Measurements from ENCODE around the gene NUAK1.
"Not testable (repeated sequence)": the region's sequence is repeated elsewhere in the genome, so short reads cannot be mapped to it uniquely, and the experiment has no call there.

NUAK1 gene

GRCh38 chr12:106032623-106032925 lies 106.2 kb downstream of the NUAK1 start:
- Mint-ChIP-seq H3K4me1 (ENCODE audit: low read depth) (no peaks in the 10 kb centered on the region), H3K27ac (no peak overlapping the region), H3K9me3 (no peaks in the 10 kb centered on the region), H3K4me3 (no peak overlapping the region), H3K36me3 (ENCODE audit: low read depth) (no peaks in the 10 kb centered on the region), H3K27me3 (peaks cover 3% of the 10 kb centered on the region)
- intact Hi-C loops (cut with micrococcal nuclease), result no loop called here

- Mint-ChIP-seq H3K4me1 (ENCODE audit: low read depth) (no peaks in the 10 kb centered on the region), H3K27ac (no peak overlapping the region), H3K4me3 (no peak overlapping the region), H3K27me3 (peaks cover 3% of the 10 kb centered on the region), H3K36me3 (ENCODE audit: low read depth) (no peaks in the 10 kb centered on the region), H3K9me3 (no peaks in the 10 kb centered on the region)
- intact Hi-C loops (cut with micrococcal nuclease), result no loop called here
Measured at GRCh38 chr12:106031761-106032622, 106.8 kb downstream of the NUAK1 start.

- Mint-ChIP-seq H3K36me3 (ENCODE audit: low read depth) (no peaks in the 10 kb centered on the region), H3K4me3 (no peak overlapping the region), H3K4me1 (ENCODE audit: low read depth) (no peaks in the 10 kb centered on the region), H3K27ac (no peak overlapping the region), H3K27me3 (peaks cover 3% of the 10 kb centered on the region), H3K9me3 (no peaks in the 10 kb centered on the region)
- intact Hi-C loops (cut with micrococcal nuclease), result no loop called here
Measured at GRCh38 chr12:106030210-106031071, 108.3 kb downstream of the NUAK1 start.

- Mint-ChIP-seq H3K27me3 (peaks cover 3% of the 10 kb centered on the region), H3K4me3 (no peak overlapping the region), H3K9me3 (no peaks in the 10 kb centered on the region), H3K36me3 (ENCODE audit: low read depth) (no peaks in the 10 kb centered on the region), H3K27ac (no peak overlapping the region), H3K4me1 (ENCODE audit: low read depth) (no peaks in the 10 kb centered on the region)
- intact Hi-C loops (cut with micrococcal nuclease), result no loop called here
Measured at GRCh38 chr12:106029532-106029931, 109.2 kb downstream of the NUAK1 start.

GRCh38 chr12:106027911-106028310 lies 110.8 kb downstream of the NUAK1 start:
- H3K9me3 Mint-ChIP-seq, result no peaks in the 10 kb centered on the region

GRCh38 chr12:106027286-106027685 lies 111.5 kb downstream of the NUAK1 start:
- H3K4me1 Mint-ChIP-seq (ENCODE audit: low read depth), result no peaks in the 10 kb centered on the region
- no peaks in the 10 kb centered on the region for H3K27me3 Mint-ChIP-seq
- intact Hi-C loops (cut with micrococcal nuclease), result no loop called here
- H3K27ac Mint-ChIP-seq, result no peak overlapping the region
- no peaks in the 10 kb centered on the region for H3K9me3 Mint-ChIP-seq
- no peak overlapping the region for H3K4me3 Mint-ChIP-seq
- H3K36me3 Mint-ChIP-seq (ENCODE audit: low read depth), result no peaks in the 10 kb centered on the region

More at GRCh38 chr12:106027911-106028310, 110.8 kb downstream of the NUAK1 start:
- Mint-ChIP-seq H3K4me1 (ENCODE audit: low read depth) (no peaks in the 10 kb centered on the region), H3K4me3 (no peak overlapping the region), H3K36me3 (ENCODE audit: low read depth) (no peaks in the 10 kb centered on the region), H3K27me3 (peaks cover under 1% of the 10 kb centered on the region), H3K27ac (no peak overlapping the region)
- intact Hi-C loops (cut with micrococcal nuclease), result no loop called here

- Mint-ChIP-seq H3K27me3 (peaks cover 2% of the 10 kb centered on the region), H3K4me1 (ENCODE audit: low read depth) (no peaks in the 10 kb centered on the region), H3K4me3 (no peak overlapping the region), H3K36me3 (ENCODE audit: low read depth) (no peaks in the 10 kb centered on the region), H3K27ac (no peak overlapping the region), H3K9me3 (peaks cover 4% of the 10 kb centered on the region)
- intact Hi-C loops (cut with micrococcal nuclease), result no loop called here
Measured at GRCh38 chr12:106025129-106025528, 113.6 kb downstream of the NUAK1 start.

- H3K27ac Mint-ChIP-seq, result no peak overlapping the region
- H3K4me3 Mint-ChIP-seq, result no peak overlapping the region
- H3K9me3 Mint-ChIP-seq, result peaks cover 23% of the 10 kb centered on the region
- no peaks in the 10 kb centered on the region for H3K36me3 Mint-ChIP-seq (ENCODE audit: low read depth)
- intact Hi-C loops (cut with micrococcal nuclease), result no loop called here
- H3K27me3 Mint-ChIP-seq, result peaks cover 2% of the 10 kb centered on the region
- H3K4me1 Mint-ChIP-seq (ENCODE audit: low read depth), result no peaks in the 10 kb centered on the region
Measured at GRCh38 chr12:106023039-106023438, 115.7 kb downstream of the NUAK1 start.

GRCh38 chr12:106022568-106023012 lies 116.2 kb downstream of the NUAK1 start:
- Mint-ChIP-seq H3K36me3 (ENCODE audit: low read depth) (no peaks in the 10 kb centered on the region), H3K4me1 (ENCODE audit: low read depth) (no peaks in the 10 kb centered on the region), H3K27ac (no peak overlapping the region), H3K9me3 (peaks cover 23% of the 10 kb centered on the region), H3K4me3 (no peak overlapping the region), H3K27me3 (peaks cover 2% of the 10 kb centered on the region)
- intact Hi-C loops (cut with micrococcal nuclease), result no loop called here

GRCh38 chr12:106021516-106021915 lies 117.2 kb downstream of the NUAK1 start:
- Mint-ChIP-seq H3K9me3 (peaks cover 26% of the 10 kb centered on the region), H3K27ac (no peak overlapping the region), H3K4me3 (no peak overlapping the region), H3K36me3 (ENCODE audit: low read depth) (no peaks in the 10 kb centered on the region), H3K27me3 (peaks cover 2% of the 10 kb centered on the region), H3K4me1 (ENCODE audit: low read depth) (no peaks in the 10 kb centered on the region)
- intact Hi-C loops (cut with micrococcal nuclease), result no loop called here

- intact Hi-C loops (cut with micrococcal nuclease), result no loop called here
- H3K4me3 Mint-ChIP-seq, result no peak overlapping the region
- H3K27me3 Mint-ChIP-seq, result peaks cover 2% of the 10 kb centered on the region
- H3K27ac Mint-ChIP-seq, result no peak overlapping the region
- H3K9me3 Mint-ChIP-seq, result peaks cover 34% of the 10 kb centered on the region
- H3K4me1 Mint-ChIP-seq (ENCODE audit: low read depth), result no peaks in the 10 kb centered on the region
- no peaks in the 10 kb centered on the region for H3K36me3 Mint-ChIP-seq (ENCODE audit: low read depth)
Measured at GRCh38 chr12:106020736-106021135, 118.0 kb downstream of the NUAK1 start.

GRCh38 chr12:106019144-106019543 lies 119.6 kb downstream of the NUAK1 start:
- Mint-ChIP-seq H3K27ac (no peak overlapping the region), H3K27me3 (peaks cover 2% of the 10 kb centered on the region), H3K4me1 (ENCODE audit: low read depth) (no peaks in the 10 kb centered on the region), H3K36me3 (ENCODE audit: low read depth) (no peaks in the 10 kb centered on the region), H3K9me3 (peaks cover 36% of the 10 kb centered on the region), H3K4me3 (no peak overlapping the region)
- intact Hi-C loops (cut with micrococcal nuclease), result no loop called here

- H3K4me3 Mint-ChIP-seq, result no peak overlapping the region
- no peak overlapping the region for H3K27ac Mint-ChIP-seq
- intact Hi-C loops (cut with micrococcal nuclease), result no loop called here
- H3K36me3 Mint-ChIP-seq (ENCODE audit: low read depth), result no peaks in the 10 kb centered on the region
- H3K9me3 Mint-ChIP-seq, result peaks cover 36% of the 10 kb centered on the region
- H3K4me1 Mint-ChIP-seq (ENCODE audit: low read depth), result no peaks in the 10 kb centered on the region
- H3K27me3 Mint-ChIP-seq, result peaks cover 2% of the 10 kb centered on the region
Measured at GRCh38 chr12:106018286-106018685, 120.5 kb downstream of the NUAK1 start.

GRCh38 chr12:106016601-106017278 lies 122.0 kb downstream of the NUAK1 start:
- H3K36me3 Mint-ChIP-seq (ENCODE audit: low read depth); H3K27me3 Mint-ChIP-seq; intact Hi-C loops (cut with micrococcal nuclease); H3K27ac Mint-ChIP-seq; H3K4me3 Mint-ChIP-seq; H3K4me1 Mint-ChIP-seq (ENCODE audit: low read depth): not testable (repeated sequence)
- H3K9me3 Mint-ChIP-seq, result peaks cover 36% of the 10 kb centered on the region
